GM23338 (cell line): ENCODE data around the gene FAM89B. TPM values are rescaled to one million over a fixed set of nuclear protein-coding genes. Genes with fewer than 3 reads are reported as not detected.

Source experiments
- ATAC-seq: fragments of 200-7000 bp; cut with Tn5 transposase; 3 replicates; pipeline ENCODE4 v1.9.1; 2020
- DNase-seq: peaks from one replicate; pipeline ENCODE4 v3.0.0-alpha.2; 2015; ENCODE audit warnings: low spot score
- H2AFZ ChIP-seq: fragments of 200-600 bp; sonication (generic); 2 replicates; pipeline ENCODE4 v1.8.0; 2016; ENCODE audit warnings: antibody characterized with exemption, mild to moderate bottlenecking, moderate library complexity
- H3F3A ChIP-seq: fragments of 200-600 bp; sonication (generic); replicated peaks from 2 replicates; pipeline ENCODE4 v1.8.0; 2017; ENCODE audit warnings: antibody characterized with exemption, mixed run types, low read depth
- H3K27ac ChIP-seq: fragments of 200-600 bp; sonication (generic); 2 replicates; pipeline ENCODE4 v1.6.1; 2016; ENCODE audit warnings: low read depth
- H3K27me3 ChIP-seq: fragments of 200-600 bp; sonication (generic); 2 replicates; pipeline ENCODE4 v1.8.0; 2016; ENCODE audit warnings: mild to moderate bottlenecking, mixed run types, moderate library complexity; ENCODE audit not compliant: insufficient read depth
- H3K36me3 ChIP-seq: fragments of 200-600 bp; sonication (generic); 2 replicates; pipeline ENCODE4 v1.8.0; 2016; ENCODE audit warnings: mild to moderate bottlenecking; ENCODE audit not compliant: insufficient read depth
- H3K4me1 ChIP-seq: fragments of 200-600 bp; sonication (generic); 2 replicates; pipeline ENCODE4 v1.8.0; 2016; ENCODE audit warnings: mild to moderate bottlenecking, moderate library complexity; ENCODE audit not compliant: insufficient read depth
- H3K4me2 ChIP-seq: fragments of 200-600 bp; sonication (generic); 2 replicates; pipeline ENCODE4 v1.7.1; 2017; ENCODE audit warnings: mixed run types
- H3K4me3 ChIP-seq: fragments of 200-600 bp; sonication (generic); 2 replicates; pipeline ENCODE4 v1.6.1; 2016; ENCODE audit warnings: mixed run types
- H3K79me2 ChIP-seq: fragments of 200-600 bp; sonication (generic); replicated peaks from 2 replicates; pipeline ENCODE4 v1.8.0; 2017; ENCODE audit warnings: mild to moderate bottlenecking; ENCODE audit not compliant: insufficient read depth
- H3K9me2 ChIP-seq: fragments of 200-600 bp; sonication (generic); 2 replicates; pipeline ENCODE4 v1.8.0; 2017; ENCODE audit not compliant: insufficient read depth
- H4K20me1 ChIP-seq: fragments of 200-600 bp; sonication (generic); replicated peaks from 2 replicates; pipeline ENCODE4 v1.8.0; 2017; ENCODE audit warnings: mild to moderate bottlenecking; ENCODE audit not compliant: insufficient read depth
- H3K27ac Mint-ChIP-seq: 2 replicates; pipeline ENCODE4 v1.8.0; 2020; ENCODE audit warnings: inconsistent platforms, mild to moderate bottlenecking, moderate library complexity, mixed read lengths
- H3K27me3 Mint-ChIP-seq: 3 replicates; pipeline ENCODE4 v1.8.0; 2022; ENCODE audit warnings: low read depth, mild to moderate bottlenecking, moderate library complexity, mixed read lengths, inconsistent platforms; ENCODE audit not compliant: insufficient read depth, poor library complexity
- H3K36me3 Mint-ChIP-seq: 3 replicates; pipeline ENCODE4 v1.8.0; 2021; ENCODE audit warnings: low read depth, mild to moderate bottlenecking, inconsistent platforms, moderate library complexity, mixed read lengths
- H3K4me1 Mint-ChIP-seq: 3 replicates; pipeline ENCODE4 v1.8.0; 2020; ENCODE audit warnings: mild to moderate bottlenecking, inconsistent platforms, mixed read lengths
- H3K4me3 Mint-ChIP-seq: 3 replicates; pipeline ENCODE4 v1.8.0; 2021; ENCODE audit warnings: moderate library complexity, mild to moderate bottlenecking, inconsistent platforms, mixed read lengths
- H3K9me3 Mint-ChIP-seq: 3 replicates; pipeline ENCODE4 v1.8.0; 2020; ENCODE audit warnings: moderate library complexity, mild to moderate bottlenecking, inconsistent platforms, mixed read lengths
- CREB1 ChIP-seq: fragments of 250-450 bp; sonication (Bioruptor Pico); IDR thresholded peaks from 2 replicates; pipeline ENCODE4 v1.5.0; 2020; ENCODE audit warnings: low read depth, mild to moderate bottlenecking, moderate library complexity
- EZH2 ChIP-seq: fragments of 200-600 bp; sonication (generic); IDR thresholded peaks from one replicate; pipeline ENCODE4 v1.8.0; 2017; ENCODE audit warnings: antibody characterized with exemption, mild to moderate bottlenecking, low read depth; ENCODE audit not compliant: unreplicated experiment
- JUNB ChIP-seq: IDR thresholded peaks from one replicate; pipeline ENCODE4 v1.6.1; 2016; ENCODE audit warnings: antibody characterized with exemption; ENCODE audit not compliant: unreplicated experiment
- NANOG ChIP-seq: IDR thresholded peaks from 2 replicates; pipeline ENCODE4 v1.6.1; 2016; ENCODE audit warnings: antibody characterized with exemption, borderline replicate concordance
- POLR2AphosphoS5 ChIP-seq: IDR thresholded peaks from 2 replicates; pipeline ENCODE4 v1.6.1; 2016; ENCODE audit warnings: antibody characterized with exemption, low read depth
- STAT1 ChIP-seq: IDR thresholded peaks from one replicate; pipeline ENCODE4 v1.6.1; 2016; ENCODE audit warnings: antibody characterized with exemption; ENCODE audit not compliant: unreplicated experiment
- ZNF114 ChIP-seq: fragments of 250-450 bp; sonication (Bioruptor Pico); IDR thresholded peaks from 2 replicates; pipeline ENCODE4 v1.5.0; 2020; ENCODE audit warnings: mild to moderate bottlenecking, moderate library complexity
- ZNF462 ChIP-seq: fragments of 250-450 bp; sonication (Bioruptor Pico); IDR thresholded peaks from 2 replicates; pipeline ENCODE4 v1.5.0; 2020; ENCODE audit warnings: mild to moderate bottlenecking, moderate library complexity
- polyA plus RNA-seq: library from polyadenylated mRNA; unstranded; fragments of >200 nt; fragmentation: Nextera tagmentation; extraction: Ambion mirVana; gene quantifications from 2 replicates; pipeline ENCODE4 v1.2.1, GENCODE V29; 2016
- total RNA-seq: library from RNA; depleted of rRNA; stranded (reverse); fragments of >200 nt; shearing (Covaris generic); gene quantifications from 2 replicates; pipeline ENCODE4 v1.2.3, GENCODE V29; 2014

Gene FAM89B
- total and polyA plus RNA-seq, 2 experiments from 2014 or later = 13.0 to 18.2 TPM

GRCh38 chr11:65552388-65552951 lies 19.9 kb upstream of the FAM89B start:
- no peak overlapping the region for H2AFZ ChIP-seq
- no peak overlapping the region for H3K27ac ChIP-seq
- H3K36me3 Mint-ChIP-seq = no peaks in the 10 kb centered on the region; the same call in 2 of the 3 replicates
- peaks cover 27% of the 10 kb centered on the region; the same call in 1 of the 2 replicates for H3F3A ChIP-seq
- peaks cover 24% of the 10 kb centered on the region; the same call in 1 of the 2 replicates for H3K4me1 ChIP-seq
- no peaks in the 10 kb centered on the region for H3K36me3 ChIP-seq
- no peaks in the 10 kb centered on the region; the same call in 1 of the 2 replicates for H4K20me1 ChIP-seq
- no peak for TF ChIP-seq ZNF114 (CRISPR knock-in tag)
- TF ChIP-seq POLR2AphosphoS5 = no peak
- TF ChIP-seq EZH2 = no peak
- no peak for TF ChIP-seq ZNF462
- TF ChIP-seq STAT1 = no peak
- TF ChIP-seq JUNB = no peak
- no peak for TF ChIP-seq NANOG
- no peak for TF ChIP-seq CREB1
- H3K27me3 ChIP-seq = peaks cover 74% of the 10 kb centered on the region
- DNase-seq (peak; percentile 52), ATAC-seq (peak; percentile 1; the same call in 1 of the 3 replicates)
- no peak overlapping the region for H3K27ac Mint-ChIP-seq
- peak overlapping the region; percentile 11; the same call in 1 of the 3 replicates for H3K4me3 Mint-ChIP-seq
- H3K27me3 Mint-ChIP-seq = peaks cover 49% of the 10 kb centered on the region
- no peaks in the 10 kb centered on the region for H3K79me2 ChIP-seq
- peak overlapping the region; percentile 66; the same call in 1 of the 2 replicates for H3K4me2 ChIP-seq
- no peak overlapping the region for H3K4me3 ChIP-seq
- H3K4me1 Mint-ChIP-seq = peaks cover 56% of the 10 kb centered on the region
- H3K9me2 ChIP-seq = no peaks in the 10 kb centered on the region
- no peaks in the 10 kb centered on the region for H3K9me3 Mint-ChIP-seq
